Renal cortex interstitium (tissue), 15 donors: ENCODE data around the gene PLEKHG4B. TPM values are rescaled to one million over a fixed set of nuclear protein-coding genes. Genes with fewer than 3 reads are reported as not detected.
"Not testable (repeated sequence)": the region's sequence is repeated elsewhere in the genome, so short reads cannot be mapped to it uniquely, and the experiment has no call there.

Source experiments
- DNase-seq, 11 donors: peaks; one replicate each; pipeline ENCODE4 v3.0.0-alpha.2; 2013; ENCODE audit warnings: low read depth in 9 of 11, low spot score in 4 of 11; ENCODE audit errors: extremely low read depth in 1 of 11
- long read RNA-seq, 16 experiments: transcript quantifications; one replicate each; lab custom pipeline, GENCODE V29; 2026
- polyA plus RNA-seq, 3 donors: library from polyadenylated mRNA; unstranded; fragments of 120-200 nt; gene quantifications; one replicate each; pipeline ENCODE4 v1.2.1, GENCODE V29; 2013; ENCODE audit not compliant: insufficient read length in 3 of 3

Gene PLEKHG4B, protein sequence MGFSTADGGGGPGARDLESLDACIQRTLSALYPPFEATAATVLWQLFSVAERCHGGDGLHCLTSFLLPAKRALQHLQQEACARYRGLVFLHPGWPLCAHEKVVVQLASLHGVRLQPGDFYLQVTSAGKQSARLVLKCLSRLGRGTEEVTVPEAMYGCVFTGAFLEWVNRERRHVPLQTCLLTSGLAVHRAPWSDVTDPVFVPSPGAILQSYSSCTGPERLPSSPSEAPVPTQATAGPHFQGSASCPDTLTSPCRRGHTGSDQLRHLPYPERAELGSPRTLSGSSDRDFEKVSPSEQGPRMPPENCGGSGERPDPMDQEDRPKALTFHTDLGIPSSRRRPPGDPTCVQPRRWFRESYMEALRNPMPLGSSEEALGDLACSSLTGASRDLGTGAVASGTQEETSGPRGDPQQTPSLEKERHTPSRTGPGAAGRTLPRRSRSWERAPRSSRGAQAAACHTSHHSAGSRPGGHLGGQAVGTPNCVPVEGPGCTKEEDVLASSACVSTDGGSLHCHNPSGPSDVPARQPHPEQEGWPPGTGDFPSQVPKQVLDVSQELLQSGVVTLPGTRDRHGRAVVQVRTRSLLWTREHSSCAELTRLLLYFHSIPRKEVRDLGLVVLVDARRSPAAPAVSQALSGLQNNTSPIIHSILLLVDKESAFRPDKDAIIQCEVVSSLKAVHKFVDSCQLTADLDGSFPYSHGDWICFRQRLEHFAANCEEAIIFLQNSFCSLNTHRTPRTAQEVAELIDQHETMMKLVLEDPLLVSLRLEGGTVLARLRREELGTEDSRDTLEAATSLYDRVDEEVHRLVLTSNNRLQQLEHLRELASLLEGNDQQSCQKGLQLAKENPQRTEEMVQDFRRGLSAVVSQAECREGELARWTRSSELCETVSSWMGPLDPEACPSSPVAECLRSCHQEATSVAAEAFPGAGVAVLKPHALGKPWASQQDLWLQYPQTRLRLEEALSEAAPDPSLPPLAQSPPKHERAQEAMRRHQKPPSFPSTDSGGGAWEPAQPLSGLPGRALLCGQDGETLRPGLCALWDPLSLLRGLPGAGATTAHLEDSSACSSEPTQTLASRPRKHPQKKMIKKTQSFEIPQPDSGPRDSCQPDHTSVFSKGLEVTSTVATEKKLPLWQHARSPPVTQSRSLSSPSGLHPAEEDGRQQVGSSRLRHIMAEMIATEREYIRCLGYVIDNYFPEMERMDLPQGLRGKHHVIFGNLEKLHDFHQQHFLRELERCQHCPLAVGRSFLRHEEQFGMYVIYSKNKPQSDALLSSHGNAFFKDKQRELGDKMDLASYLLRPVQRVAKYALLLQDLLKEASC (N-terminal part only)
- polyA plus RNA-seq = 10 to 100 TPM; 11.0 to 16.6 (median 14.6) TPM
- long read RNA-seq, donor 1 = 0 reads
- long read RNA-seq, donor 2 = 0 reads
- long read RNA-seq, donor 3 = 0 reads
- long read RNA-seq, donor 4 = 0 reads
- long read RNA-seq, donor 5 = 0 reads
- long read RNA-seq, donor 6 = 0 reads
- long read RNA-seq, donor 7, partial matches to known transcripts = 0 of 1 reads
- long read RNA-seq, donor 7, other reads (novel, unspliced or antisense) = 0 of 1 reads
- long read RNA-seq, donor 8 = 0 reads
- long read RNA-seq, donor 9 = 0 reads
- long read RNA-seq, donor 10 = 0 reads
- long read RNA-seq, donor 11 = 0 reads
- long read RNA-seq, donor 12 = 0 reads
- long read RNA-seq, donor 13 = 0 reads
- long read RNA-seq, donor 14 = 0 reads
- long read RNA-seq, donor 15 = 0 reads
- long read RNA-seq, donor 16, partial matches to known transcripts = 22 of 22 reads
- long read RNA-seq, donor 16, other reads (novel, unspliced or antisense) = 0 of 22 reads

DNA sequence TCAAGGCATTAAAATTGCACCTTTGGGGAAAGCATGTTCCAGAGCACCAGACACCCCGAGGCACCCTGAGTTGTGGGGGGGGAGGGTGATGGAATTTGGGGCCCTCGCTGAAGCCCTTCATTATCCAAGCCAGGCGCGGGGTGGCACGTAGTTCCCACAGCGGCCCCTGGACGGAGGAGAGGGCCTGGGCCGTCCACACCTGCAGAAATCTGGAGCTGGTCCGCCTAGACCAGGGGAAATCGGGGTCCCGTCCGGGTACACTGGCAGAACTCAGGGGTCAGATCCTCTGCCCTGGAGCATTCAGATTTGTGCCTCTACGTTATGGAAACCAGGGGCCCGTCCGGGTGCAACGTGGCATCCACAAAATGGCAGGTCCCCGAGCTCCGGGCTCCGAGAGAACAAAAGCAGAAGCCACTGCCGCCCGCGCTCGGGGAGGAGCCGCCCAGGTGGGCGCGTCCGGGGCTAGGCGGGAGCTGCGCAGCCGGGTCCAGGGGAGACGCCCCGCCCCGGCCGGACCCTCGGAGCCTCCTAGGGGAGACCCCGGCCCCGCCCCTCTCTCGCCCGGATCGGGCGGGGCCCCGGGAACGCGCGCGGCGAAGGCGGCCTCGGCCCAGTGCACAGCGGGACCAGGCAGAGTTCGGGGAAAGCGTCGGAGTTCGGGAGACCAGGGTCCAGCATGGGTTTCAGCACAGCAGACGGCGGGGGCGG is at the start of gene PLEKHG4B:
Gene PLEKHG4B, plus strand, starts transcription at position 613 of the 708 bp plus-strand sequence. Its CDS starts 64 bp downstream, at position 677.
- DNase-seq = peak in 8 of 11 donors; percentile 31 to 77 (median 68)

DNA sequence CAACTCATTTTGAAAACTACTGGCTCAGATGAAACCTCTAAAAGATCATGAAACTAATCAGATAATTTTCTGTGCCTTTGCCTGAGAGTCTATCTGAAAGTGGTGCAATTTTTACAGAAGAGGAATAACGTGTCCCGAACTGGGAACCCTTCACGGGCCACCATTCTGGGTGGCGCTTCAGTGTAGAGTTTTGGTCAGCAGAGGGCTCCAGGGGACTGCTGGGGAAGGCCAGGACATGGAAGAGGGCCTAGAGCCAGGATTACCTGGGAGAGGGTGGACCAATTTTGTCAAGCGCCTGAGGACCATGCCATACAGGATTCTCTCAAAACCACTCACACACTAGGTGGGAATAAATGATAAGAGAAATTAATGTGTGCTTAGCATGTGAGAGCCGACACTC is 49.7 kb upstream of the PLEKHG4B start:
- no peak for DNase-seq

DNA sequence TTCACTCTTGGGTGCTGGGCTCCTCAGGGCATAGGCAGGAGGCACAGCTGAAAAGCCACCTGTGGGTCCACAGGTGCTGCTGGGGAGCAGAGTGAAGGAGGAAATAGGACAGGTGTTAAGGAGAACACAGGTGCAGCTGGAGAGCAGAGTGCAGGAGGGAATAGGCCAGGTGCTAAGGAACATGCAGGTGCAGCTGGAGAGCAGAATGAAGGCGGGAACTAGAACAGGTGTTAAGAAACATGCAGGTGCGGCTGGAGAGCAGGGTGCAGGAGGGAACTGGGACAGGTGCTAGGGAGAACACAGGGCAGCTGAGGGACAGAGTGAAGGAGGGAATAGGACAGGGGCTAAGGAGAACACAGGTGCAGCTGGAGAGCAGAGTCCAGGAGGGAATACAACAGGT is 43.8 kb upstream of the PLEKHG4B start:
- no peak for DNase-seq

DNA sequence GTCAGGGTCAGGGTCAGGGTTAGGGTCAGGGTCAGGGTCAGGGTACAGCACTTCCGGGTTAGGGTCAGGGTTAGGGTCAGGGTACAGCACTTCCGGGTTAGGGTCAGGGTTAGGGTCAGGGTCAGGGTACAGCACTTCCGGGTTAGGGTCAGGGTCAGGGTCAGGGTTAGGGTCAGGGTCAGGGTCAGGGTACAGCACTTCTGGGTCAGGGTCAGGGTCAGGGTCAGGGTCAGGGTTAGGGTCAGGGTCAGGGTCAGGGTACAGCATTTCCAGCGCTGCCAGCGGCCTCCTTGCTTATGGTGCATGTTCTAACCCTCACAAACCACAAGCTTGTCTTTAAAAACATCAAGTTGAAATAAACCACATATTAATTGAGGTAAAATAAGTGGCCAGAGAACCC is 42.4 kb upstream of the PLEKHG4B start:
- DNase-seq = not testable (repeated sequence)

DNA sequence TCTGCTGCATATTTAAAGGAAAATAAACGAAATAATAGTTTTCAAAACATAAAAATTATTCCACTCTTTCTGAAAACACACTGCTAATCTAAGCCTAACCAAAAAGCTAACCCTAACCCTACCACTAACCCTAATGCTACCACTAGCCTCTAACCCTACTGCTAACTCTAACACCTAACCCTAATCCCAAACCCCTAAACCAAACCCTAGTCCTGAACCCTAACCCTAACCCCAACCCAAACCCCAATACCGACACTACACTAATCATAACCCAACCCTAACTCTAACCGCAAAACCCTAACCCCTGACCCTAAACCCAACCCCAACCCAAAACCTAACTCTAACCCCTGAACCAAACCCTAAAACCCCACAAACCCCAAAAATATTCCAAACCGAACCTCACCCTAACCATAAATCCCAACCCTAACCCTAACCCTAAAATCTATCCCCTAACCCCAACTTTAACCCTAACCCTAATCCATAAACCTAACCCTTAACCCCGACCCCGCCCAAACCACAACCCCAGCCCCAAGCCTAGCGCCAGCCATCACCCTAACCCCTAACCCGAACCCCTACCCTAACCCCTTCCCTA is 41.9 kb upstream of the PLEKHG4B start:
- no peak for DNase-seq

DNA sequence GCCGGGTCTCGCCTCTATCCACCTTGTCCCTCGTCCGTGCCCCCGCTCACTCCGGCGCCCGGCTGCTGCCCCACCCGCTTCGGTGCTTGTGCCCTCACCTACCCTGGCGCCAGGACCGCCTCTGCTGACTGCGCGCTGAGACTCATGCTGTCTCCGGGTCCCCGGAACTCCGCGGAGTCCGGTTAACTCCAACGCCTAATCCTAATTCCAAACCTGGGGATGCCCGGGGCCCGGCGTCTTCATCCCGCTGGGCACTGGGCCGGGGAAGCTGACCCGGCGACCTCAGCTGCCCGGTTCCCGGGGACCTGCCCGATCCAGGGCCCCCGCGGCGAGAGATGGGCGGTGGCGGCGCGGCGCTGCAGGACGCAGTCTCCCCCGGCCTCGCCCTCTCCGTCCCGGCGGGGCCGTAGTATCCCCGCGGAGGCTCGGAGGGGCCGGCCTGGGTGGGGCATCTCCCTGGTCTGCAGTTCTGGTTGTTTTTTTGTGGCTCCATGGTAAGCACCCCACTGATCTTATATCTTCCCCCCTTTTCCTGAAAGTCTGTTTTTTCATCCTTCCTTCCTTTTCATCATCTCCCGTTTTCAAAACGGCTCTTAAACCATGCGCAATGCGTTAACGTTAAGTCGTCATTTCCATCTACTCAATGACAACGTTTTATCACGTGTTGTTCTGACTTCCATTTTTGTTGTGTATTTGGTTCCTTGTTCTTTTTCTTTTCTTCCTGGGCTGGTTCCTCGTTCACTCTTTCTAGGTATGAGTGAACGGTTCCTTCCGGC is 41.1 kb upstream of the PLEKHG4B start:
- DNase-seq = no peak

DNA sequence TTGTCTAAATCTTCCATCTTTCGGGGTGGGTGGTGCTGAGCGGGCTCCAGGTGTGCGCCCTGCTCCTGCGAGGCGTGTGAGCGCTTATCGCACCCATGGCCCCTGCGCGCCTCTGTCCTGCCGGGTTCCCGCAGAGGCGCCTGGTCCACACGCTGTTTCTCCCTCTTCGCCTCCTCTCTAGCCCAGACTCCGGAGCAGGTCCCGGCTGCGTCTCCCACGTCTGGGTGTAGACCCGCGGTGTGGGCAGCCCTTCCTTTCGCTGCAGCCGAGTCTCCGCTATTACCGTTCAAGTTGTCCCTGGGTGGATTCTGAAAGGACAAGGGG is 40.5 kb upstream of the PLEKHG4B start:
- no peak for DNase-seq

DNA sequence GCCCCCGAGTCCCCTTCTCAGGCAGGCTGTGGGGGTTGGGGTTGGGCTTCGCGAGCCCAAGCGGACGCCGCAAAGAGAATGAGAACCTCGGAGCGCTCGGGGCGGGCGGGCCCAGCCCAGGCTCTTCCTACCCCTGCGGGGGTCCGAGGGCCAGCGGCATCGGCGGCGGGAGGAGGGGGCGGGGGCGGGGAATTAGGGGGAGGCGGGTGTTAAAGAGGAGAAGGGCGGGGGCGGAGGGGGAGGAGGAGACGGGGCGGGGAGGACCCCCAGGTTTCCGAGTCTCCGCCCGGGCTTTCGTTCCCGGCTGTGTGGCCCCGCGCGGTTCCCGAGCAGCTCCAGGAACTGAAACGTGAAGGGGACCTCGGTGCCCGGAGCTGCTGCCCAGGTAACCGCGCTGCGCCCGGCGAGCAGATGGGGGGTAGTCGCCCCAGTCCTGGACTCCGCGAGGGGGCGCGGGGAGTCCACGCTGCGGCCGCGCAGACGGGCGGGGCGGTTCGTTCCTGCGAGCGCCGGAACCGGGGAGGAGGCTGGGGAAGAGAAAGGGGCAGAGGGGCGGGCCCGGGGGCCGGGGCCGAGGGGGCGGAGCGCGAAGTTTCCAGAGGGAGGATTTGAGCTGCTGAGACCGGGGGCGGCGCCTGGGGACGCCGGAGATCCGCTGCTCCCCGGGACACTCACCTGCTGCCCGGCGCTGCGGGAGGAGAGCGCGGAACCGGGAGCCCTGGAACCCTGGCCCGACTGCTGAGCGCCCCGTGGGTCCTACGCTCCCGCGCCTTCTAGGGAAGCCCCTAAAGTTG is 38.4 kb upstream of the PLEKHG4B start:
- peak in 6 of 11 donors; percentile 26 to 44 (median 33) for DNase-seq

DNA sequence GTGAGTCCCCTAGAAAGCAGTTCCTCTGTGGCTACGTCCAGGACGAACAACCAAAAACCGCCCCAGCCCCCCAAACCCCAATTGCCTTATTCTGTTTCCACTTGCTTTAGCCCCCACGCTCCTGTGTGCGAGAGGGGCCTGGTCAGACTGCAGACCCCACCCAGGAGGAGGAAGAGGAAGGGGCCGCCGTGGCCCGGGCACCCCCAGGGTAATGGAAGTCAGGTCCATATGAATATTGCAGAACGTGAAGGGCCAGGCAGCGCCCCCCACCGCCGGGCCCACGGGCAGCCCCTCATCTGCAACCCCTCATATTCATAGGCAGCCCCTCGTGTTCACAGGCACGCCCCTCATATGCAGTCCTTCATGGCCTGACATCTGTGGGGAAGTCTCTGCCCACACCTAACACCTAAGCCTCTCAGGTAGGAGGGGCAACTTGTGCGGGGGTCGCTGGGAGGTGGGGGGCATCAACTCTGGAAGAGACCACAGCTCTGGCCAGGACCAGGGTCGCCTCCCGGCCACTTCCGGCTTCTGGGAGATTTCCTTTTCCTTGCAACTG is 37.7 kb upstream of the PLEKHG4B start:
- DNase-seq = no peak

DNA sequence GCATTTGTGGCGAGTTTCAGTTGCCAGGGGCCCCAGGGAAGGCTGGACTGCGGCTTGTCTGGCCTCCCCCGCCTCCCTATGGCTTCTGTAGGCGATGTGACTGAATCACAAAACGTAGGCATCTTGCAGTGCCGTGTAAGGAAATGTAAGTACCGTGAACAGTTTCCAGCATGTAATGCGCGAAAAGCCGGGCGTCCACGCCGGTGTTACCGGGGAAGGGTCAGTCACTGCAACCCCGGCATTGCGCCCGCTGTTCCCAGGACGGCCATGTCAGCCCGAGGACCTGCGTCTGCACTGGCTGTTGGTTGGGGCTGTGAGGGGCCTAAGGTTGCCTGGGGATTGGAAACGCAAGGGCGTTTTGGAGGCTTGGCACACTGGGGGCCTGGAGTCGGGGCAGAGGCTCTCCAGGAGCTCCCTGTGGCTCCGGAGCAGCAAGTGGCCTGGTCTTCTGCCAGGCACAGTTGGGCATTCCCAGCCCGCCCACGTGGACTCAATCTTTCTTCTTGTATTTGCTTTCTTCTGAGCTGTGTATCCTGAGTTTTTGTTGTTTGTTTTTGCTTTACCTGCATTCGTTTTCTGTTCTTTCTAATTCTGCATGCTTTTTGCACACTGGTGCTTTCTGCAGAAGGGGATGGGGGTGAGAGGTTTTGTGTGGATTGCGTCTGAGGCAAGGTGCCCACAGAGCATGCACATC is 36.9 kb upstream of the PLEKHG4B start:
- DNase-seq = no peak

DNA sequence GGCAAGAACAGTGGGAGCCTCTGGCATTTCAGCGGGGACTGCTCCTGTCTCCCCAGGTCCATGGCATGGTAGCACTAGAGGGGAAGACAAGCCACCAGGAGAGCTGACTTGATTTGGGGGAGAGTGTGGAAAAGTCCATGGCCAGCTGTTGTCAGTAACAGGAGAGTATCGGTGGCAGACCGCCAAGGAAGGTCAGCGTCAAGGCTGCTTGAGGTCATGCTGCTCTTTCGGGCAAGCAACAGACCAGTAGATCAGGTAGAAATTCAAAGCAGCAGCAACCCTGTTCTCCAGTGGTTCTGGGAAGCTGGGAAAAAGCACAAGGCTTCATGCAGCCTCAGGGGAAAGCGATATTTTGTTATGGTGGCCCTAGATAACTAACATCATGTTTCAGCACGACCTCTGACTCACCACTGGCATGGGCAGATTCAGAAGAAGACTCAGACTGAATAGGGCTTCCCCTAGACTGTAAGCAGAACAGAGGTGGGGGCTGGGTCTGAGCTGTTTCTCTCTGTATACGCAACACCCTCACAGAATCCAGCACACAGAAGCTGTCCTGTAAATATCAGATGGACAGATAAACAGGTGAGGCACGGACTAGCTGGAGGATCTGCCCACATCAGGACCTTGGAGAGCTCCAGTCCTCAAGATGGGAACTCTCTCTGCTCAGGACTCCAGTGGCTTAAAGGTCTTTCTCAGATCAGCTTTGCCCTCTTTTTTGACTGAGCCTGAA is 35.2 kb upstream of the PLEKHG4B start:
- DNase-seq = peak; percentile 21 to 70 (median 63)

DNA sequence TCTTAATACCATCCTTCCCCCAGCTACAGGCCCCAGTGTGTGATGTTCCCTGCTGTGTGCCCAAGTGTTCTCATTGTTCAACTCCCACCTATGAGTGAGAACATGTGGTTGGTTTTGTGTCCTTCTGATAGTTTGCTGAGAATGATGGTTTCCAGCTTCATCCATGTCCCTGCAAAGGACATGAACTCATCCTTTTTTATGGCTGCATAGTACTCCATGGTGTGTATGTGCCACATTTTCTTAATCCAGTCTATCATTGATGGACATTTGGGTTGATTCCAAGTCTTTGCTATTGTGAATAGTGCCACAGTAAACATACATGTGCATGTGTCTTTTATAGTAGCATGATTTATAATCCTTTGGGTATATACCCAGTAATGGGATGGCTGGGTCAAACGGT is 31.7 kb upstream of the PLEKHG4B start:
- DNase-seq = not testable (repeated sequence)

DNA sequence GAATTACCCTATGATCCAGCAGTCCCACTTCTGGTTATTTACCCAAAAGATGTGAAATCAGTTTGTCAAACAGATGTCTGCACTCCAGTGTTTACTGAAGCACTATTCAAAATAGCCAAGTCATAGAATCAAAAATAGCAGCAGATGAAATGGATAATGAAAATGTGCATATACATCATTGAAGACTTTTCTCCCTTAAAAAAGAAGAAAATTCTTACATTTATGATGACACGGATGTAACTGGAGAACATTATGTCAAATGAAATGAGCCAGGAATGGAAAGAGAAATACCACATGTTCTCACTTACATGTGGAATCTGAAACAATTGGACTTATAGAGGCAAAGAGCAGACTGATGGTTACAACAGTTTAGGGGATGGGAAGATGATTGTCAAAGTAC is 21.5 kb upstream of the PLEKHG4B start:
- DNase-seq = no peak
